ENCODE results near the gene NOS1. TPM values are rescaled to one million over a fixed set of nuclear protein-coding genes. Genes with fewer than 3 reads are reported as not detected.

Gene NOS1
- polyA plus RNA-seq, 1 donor = 0.81 TPM

GRCh38 chr12:117330441-117331113, 30.8 kb downstream of the NOS1 start:
- DNase-seq = no peak

- DNase-seq = no peak
These were observed 31.7 kb downstream of the NOS1 start for GRCh38 chr12:117329756-117330155.

GRCh38 chr12:117328556-117329100, 32.8 kb downstream of the NOS1 start:
- DNase-seq = no peak

- DNase-seq = no peak
These were observed 39.0 kb downstream of the NOS1 start for GRCh38 chr12:117322428-117322827.

- no peak for DNase-seq
These were observed 39.9 kb downstream of the NOS1 start for GRCh38 chr12:117321572-117321971.

GRCh38 chr12:117318591-117318990, 42.8 kb downstream of the NOS1 start:
- no peak for DNase-seq

- DNase-seq = no peak
These were observed 45.1 kb downstream of the NOS1 start for GRCh38 chr12:117316336-117316735.

GRCh38 chr12:117313926-117314325, 47.5 kb downstream of the NOS1 start:
- no peak for DNase-seq

- DNase-seq = no peak
These were observed 48.7 kb downstream of the NOS1 start for GRCh38 chr12:117312770-117313169.

- DNase-seq = no peak
These were observed 52.0 kb downstream of the NOS1 start for GRCh38 chr12:117309276-117309925.

- no peak for DNase-seq
These were observed 61.3 kb downstream of the NOS1 start for GRCh38 chr12:117300174-117300573.

- DNase-seq = no peak
These were observed 62.7 kb downstream of the NOS1 start for GRCh38 chr12:117298648-117299225.

GRCh38 chr12:117298191-117298590, 63.2 kb downstream of the NOS1 start:
- DNase-seq = no peak

GRCh38 chr12:117294189-117294603, 67.2 kb downstream of the NOS1 start:
- DNase-seq = peak; percentile 3

- DNase-seq = no peak
These were observed 67.9 kb downstream of the NOS1 start for GRCh38 chr12:117293510-117293909.

GRCh38 chr12:117292688-117293087, 68.7 kb downstream of the NOS1 start:
- DNase-seq = no peak

GRCh38 chr12:117284140-117284539, 77.3 kb downstream of the NOS1 start:
- DNase-seq = no peak

- no peak for DNase-seq
These were observed 78.9 kb downstream of the NOS1 start for GRCh38 chr12:117282490-117282889.

GRCh38 chr12:117280019-117280680, 81.3 kb downstream of the NOS1 start:
- DNase-seq = no peak

GRCh38 chr12:117279606-117280005, 81.8 kb downstream of the NOS1 start:
- DNase-seq = peak; percentile 10

- DNase-seq = no peak
These were observed 83.6 kb downstream of the NOS1 start for GRCh38 chr12:117277875-117278274.

- DNase-seq = no peak
These were observed 88.3 kb downstream of the NOS1 start for GRCh38 chr12:117273091-117273490.

GRCh38 chr12:117272690-117273089, 88.7 kb downstream of the NOS1 start:
- no peak for DNase-seq

Data from left kidney (tissue), 2 donors.